ENCODE results near the gene MEF2D. TPM values are rescaled to one million over a fixed set of nuclear protein-coding genes. Genes with fewer than 3 reads are reported as not detected.

MEF2D gene
- total RNA-seq, 2 experiments from 2014 or later: 155 to 162 TPM

DNA sequence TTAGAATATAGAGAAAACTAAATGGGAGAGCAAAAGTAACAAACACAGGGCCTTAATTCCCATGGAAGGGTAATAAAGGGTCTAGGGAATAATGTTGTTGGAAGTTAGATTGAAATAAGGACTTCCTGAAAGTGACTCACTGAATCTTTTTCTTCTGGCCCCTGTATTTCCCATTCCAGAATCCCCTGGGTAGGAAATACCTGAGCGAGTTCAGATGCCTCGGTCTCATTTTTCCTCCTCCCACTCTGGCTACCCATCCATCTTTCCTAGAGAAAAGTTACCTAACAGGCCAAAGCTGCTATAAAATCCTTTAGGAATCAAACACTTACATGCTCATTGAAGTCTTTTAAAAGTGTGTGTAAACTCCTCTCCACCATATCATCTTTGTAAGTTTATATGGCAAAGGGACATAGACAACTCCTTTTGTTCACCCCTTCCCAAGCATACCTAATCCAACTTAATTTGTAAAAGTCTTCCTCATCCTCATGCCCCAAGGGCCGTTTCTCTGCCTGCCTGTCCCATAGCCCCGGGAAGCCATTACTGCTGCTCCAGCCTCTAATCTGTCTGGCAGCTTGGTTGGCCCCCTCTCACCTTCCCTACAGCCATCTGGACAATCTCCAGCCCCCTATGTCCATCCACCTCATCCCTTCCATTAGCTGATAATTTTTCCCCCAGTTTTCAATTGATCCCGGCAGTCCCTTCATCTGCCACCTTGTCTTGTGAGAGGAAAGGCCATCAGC lies 3.3 kb upstream of the MEF2D start:
- TF ChIP-seq, protein P1, sequence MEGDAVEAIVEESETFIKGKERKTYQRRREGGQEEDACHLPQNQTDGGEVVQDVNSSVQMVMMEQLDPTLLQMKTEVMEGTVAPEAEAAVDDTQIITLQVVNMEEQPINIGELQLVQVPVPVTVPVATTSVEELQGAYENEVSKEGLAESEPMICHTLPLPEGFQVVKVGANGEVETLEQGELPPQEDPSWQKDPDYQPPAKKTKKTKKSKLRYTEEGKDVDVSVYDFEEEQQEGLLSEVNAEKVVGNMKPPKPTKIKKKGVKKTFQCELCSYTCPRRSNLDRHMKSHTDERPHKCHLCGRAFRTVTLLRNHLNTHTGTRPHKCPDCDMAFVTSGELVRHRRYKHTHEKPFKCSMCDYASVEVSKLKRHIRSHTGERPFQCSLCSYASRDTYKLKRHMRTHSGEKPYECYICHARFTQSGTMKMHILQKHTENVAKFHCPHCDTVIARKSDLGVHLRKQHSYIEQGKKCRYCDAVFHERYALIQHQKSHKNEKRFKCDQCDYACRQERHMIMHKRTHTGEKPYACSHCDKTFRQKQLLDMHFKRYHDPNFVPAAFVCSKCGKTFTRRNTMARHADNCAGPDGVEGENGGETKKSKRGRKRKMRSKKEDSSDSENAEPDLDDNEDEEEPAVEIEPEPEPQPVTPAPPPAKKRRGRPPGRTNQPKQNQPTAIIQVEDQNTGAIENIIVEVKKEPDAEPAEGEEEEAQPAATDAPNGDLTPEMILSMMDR (IDR thresholded peaks at IDR 0.05): no peak
- Mint-ChIP-seq H3K27ac (peak overlapping the region; percentile 97), H3K27me3 (no peaks in the 10 kb centered on the region), H3K36me3 (ENCODE audit: low read depth) (peaks cover 8% of the 10 kb centered on the region), H3K4me3 (peak overlapping the region; percentile 87), H3K4me1 (ENCODE audit: low read depth) (peaks cover 79% of the 10 kb centered on the region), H3K9me3 (no peaks in the 10 kb centered on the region)
- POLR2A ChIA-PET: interaction anchor here (0.9 to 6.3 kb wide), 14 partner anchors 9 to 291 kb away, joined by 3 to 121 read pairs (median 10); partner anchors contain the start of genes IQGAP3, NAXE and PMF1
- CTCF ChIA-PET: interaction anchor here (1.3 to 5.8 kb wide), 4 partner anchors 23 to 118 kb away, joined by 6 to 77 read pairs (median 8); no protein-coding TSS in a partner anchor
- Histone ChIP-seq H3K9me3 (ENCODE audit: control insufficient read depth in 1 of 2, insufficient read depth in 1 of 2, low read length in 2 of 2) (no peaks in the 10 kb centered on the region), H3K27ac (ENCODE audit: low read depth in 1 of 2, low read length in 2 of 2) (peak overlapping the region; percentile 96), H3K36me3 (ENCODE audit: insufficient read depth, low read length) (no peaks in the 10 kb centered on the region), H3K4me1 (ENCODE audit: insufficient read depth, low read length) (peaks cover 73% of the 10 kb centered on the region), H3K27me3 (ENCODE audit: control insufficient read depth in 1 of 2, insufficient read depth in 2 of 2, low read length in 2 of 2) (no peaks in the 10 kb centered on the region), H3K4me3 (ENCODE audit: low read length) (peak overlapping the region; percentile 46)
- intact Hi-C loops (cut with DNase I, micrococcal nuclease): loop anchor here (5.0 to 10.0 kb wide), 3 partner anchors 78 to 261 kb away; partner anchors contain the start of genes ISG20L2 (in 1 of the 2), METTL25B (in 1 of the 2) and PRCC (in 1 of the 2)
- ATAC-seq (ENCODE audit: poor library complexity) (no peak), DNase-seq (no peak)

DNA sequence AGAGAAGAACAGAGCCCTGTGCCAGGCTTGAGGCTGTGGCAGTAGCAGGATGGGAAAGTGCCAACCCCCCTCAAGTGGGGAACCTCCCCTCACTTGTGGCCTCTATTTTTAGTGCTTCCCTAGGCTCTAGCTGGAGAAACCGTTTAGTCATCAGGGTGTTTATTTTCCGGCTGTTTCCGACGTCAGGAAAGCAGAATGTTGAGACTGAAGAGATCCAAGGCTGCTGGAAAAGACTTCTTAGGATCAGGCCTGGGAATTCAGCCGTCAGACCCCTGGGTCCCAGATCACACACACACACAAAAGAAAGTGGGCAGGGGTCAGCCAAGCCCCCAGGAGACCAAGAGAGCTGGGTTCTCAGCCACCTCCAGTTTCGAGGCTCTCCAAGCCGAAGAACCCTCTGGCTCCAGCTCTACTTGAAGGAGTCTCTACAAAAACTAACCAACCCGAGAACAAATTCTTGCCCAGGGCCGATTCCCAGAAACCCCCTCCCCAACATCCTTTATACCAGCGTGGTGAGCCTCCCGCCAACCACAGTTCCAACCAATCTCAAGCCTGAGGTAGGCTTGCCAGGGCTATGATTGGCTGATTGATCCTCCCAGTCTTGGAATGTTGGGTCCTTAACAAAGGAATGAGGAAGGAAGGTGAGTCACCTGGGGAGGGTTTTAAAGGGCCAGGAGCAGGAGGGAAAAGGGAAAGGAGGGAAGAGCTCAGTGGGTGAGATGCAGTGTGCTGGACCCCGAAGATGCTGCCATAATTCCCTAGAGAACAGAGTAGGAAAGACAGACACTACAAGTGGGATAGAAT lies 2.5 kb upstream of the MEF2D start:
- POLR2A ChIA-PET: interaction anchor here (1.7 to 6.3 kb wide), 6 partner anchors 12 to 203 kb away, joined by 4 to 145 read pairs (median 62); partner anchors contain the start of gene NAXE
- H3K27me3 Mint-ChIP-seq: no peaks in the 10 kb centered on the region

More for the DNA sequence above, 2.5 kb upstream of the MEF2D start:
- H3K4me3 Mint-ChIP-seq: peak overlapping the region; percentile 94
- intact Hi-C loops (cut with DNase I, micrococcal nuclease): loop anchor here (5.0 to 10.0 kb wide), 3 partner anchors 79 to 262 kb away; partner anchors contain the start of genes ISG20L2 (in 1 of the 2), METTL25B (in 1 of the 2) and PRCC (in 1 of the 2)
- H3K27ac Mint-ChIP-seq: peak overlapping the region; percentile 97
- peak overlapping the region; percentile 96 for H3K27ac ChIP-seq (ENCODE audit: low read depth in 1 of 2, low read length in 2 of 2)
- H3K27me3 ChIP-seq (ENCODE audit: control insufficient read depth in 1 of 2, insufficient read depth in 2 of 2, low read length in 2 of 2): no peaks in the 10 kb centered on the region
- H3K9me3 ChIP-seq (ENCODE audit: control insufficient read depth in 1 of 2, insufficient read depth in 1 of 2, low read length in 2 of 2): no peaks in the 10 kb centered on the region
- TF ChIP-seq, protein P1 (IDR thresholded peaks at IDR 0.05): no peak
- H3K9me3 Mint-ChIP-seq: no peaks in the 10 kb centered on the region
- CTCF ChIA-PET: interaction anchor here (0.6 to 5.8 kb wide), 4 partner anchors 22 to 118 kb away, joined by 3 to 77 read pairs (median 16); no protein-coding TSS in a partner anchor
- H3K4me1 ChIP-seq (ENCODE audit: insufficient read depth, low read length): peaks cover 73% of the 10 kb centered on the region
- H3K4me3 ChIP-seq (ENCODE audit: low read length): no peak overlapping the region
- peaks cover 10% of the 10 kb centered on the region for H3K36me3 Mint-ChIP-seq (ENCODE audit: low read depth)
- H3K36me3 ChIP-seq (ENCODE audit: insufficient read depth, low read length): no peaks in the 10 kb centered on the region
- peak in 1 of 14 experiments; percentile 44 for DNase-seq
- ATAC-seq (ENCODE audit: poor library complexity): no peak
- peaks cover 79% of the 10 kb centered on the region for H3K4me1 Mint-ChIP-seq (ENCODE audit: low read depth)

All from CD4-positive, alpha-beta T cell (primary cell).